T follicular helper cell (primary cell): Measurements from ENCODE around the gene HMCES.
"Not testable (repeated sequence)": the region's sequence is repeated elsewhere in the genome, so short reads cannot be mapped to it uniquely, and the experiment has no call there.

Experiments used
- DNase-seq: peaks from one replicate; pipeline ENCODE4 v3.0.0-alpha.2; 2020; ENCODE audit warnings: low read depth

HMCES gene

DNA sequence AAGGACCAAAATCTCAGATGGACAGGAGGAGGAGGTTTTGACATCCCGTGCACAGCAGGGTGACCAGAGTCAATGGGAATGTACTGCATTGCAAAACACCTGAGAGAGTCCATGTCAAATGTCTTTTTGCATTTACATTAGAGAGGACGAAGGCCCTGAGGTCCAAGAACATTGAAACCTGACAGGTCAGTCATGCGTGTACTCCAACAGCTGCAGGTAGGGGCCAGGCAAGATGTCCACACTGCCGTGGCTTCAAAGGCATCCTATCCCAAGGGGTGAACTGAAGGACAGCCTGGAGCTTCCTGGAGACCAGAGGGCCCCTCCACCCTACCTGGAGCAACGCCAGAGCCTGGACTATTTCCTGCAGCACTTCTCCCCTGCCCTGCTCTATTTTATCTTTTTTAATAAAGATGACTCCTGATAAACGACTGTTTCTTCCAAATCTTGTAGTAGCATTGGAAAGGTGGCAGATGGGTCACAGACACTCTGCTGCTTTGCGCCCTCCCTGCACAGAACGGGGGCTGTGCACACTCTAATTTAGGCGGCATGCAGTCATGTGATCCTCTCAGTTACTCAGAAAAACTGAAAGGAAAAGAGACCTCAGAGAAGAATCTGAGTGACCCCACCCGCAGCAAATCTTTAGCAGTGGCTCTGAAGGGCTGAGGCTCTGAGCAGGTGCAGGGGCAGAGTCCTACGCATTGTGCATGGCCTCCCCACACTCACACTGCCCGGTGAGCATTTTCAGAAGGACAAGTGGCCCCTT, 68.2 kb downstream of the HMCES start:
- no peak for DNase-seq

DNA sequence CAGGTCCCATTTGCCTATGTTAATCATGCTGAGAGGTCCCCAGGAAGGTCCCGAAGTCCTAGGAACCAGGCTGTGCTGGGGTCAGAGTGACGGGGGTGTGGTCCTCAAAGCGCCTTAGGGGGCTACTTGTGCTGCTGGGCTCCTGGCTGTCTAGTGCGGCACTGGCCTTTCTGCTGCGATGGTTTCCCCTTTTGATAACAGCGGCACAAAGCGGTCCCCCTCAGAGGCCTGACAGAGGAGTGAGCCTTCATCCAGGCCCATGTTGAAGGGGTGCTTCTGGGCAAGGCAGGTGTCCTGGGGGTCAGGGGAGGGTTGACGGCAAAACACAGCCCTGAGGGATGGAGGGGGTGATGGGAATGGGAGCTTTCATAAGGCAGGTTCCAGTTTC, 68.8 kb downstream of the HMCES start:
- no peak for DNase-seq

DNA sequence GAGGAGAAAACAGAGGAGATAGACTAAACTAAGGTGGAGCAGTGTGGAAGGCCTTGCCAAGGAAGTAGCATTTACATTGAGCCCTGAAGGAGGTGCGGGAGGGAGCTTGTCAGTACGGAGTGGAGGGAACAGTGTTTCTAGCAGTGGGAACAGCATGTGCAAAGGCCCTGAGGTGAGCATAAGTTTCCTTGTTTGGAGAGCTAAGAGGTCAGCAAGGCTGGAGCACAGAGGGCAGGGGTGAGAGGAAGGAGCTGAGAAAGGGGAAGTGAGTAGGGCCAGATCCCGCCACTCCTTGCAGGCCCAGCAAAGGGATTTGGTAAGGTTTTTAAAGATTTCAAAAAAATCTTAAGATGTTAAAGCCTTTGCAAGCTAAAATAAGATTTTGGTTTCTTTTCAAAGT, 70.1 kb downstream of the HMCES start:
- DNase-seq = no peak

DNA sequence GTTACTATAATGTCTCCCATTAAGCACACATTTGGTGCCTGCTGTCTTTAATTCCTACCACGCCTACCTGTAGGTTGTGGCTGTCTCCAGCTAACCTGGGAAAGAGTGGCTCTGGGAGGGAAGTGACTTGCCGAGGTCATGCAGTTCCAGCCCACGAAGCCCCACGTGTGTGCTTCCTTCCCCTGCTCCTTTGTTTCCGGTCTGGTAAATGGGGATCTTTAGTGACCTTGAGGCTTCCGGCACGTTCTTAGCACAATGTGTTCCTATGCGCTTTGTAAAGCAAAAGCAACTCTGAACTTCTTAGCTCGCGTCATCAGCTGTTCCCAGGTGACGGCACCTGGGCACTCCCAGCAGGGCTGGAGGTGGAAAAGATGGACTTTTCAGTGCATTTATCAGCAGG, 70.5 kb downstream of the HMCES start:
- not testable (repeated sequence) for DNase-seq

DNA sequence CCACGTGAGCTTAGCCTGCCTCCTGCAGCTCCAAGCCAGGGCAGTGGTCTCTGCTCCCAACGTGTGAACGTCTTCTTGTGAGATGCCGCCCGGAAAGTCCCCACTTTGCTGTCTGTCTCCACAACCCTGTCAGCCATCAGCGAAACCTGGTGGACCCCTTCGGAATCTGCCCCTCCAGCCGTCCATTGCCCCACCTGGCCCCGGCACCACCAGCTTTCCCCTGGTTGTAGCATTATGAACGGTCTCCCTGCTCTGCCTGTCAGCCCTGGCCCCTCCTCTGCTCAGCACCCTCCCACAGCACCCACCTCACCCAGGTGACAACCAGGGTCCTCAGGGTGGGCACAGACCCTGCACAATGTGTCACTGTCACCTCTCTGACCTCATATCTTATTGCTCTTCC, 71.1 kb downstream of the HMCES start:
- DNase-seq = no peak

DNA sequence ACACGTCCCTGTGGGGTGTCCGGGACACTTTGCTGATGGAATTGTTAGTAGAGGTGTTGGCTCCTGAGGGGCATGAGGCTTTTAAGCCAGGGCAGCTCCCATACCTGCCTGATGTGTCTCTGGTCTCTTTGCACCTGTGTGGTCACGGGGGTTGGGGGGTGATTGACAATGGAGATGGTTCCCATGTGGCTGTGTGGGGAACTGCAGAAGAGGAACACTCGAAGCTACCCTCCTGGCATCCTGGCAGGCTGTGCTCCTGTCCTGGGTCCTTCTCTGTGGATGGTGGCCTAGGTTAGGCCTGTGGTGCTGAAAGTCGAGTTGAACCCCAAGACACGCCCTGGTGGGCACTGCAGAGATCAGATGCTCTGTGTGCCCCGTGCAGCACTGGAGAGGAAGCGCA, 73.4 kb downstream of the HMCES start:
- no peak for DNase-seq

DNA sequence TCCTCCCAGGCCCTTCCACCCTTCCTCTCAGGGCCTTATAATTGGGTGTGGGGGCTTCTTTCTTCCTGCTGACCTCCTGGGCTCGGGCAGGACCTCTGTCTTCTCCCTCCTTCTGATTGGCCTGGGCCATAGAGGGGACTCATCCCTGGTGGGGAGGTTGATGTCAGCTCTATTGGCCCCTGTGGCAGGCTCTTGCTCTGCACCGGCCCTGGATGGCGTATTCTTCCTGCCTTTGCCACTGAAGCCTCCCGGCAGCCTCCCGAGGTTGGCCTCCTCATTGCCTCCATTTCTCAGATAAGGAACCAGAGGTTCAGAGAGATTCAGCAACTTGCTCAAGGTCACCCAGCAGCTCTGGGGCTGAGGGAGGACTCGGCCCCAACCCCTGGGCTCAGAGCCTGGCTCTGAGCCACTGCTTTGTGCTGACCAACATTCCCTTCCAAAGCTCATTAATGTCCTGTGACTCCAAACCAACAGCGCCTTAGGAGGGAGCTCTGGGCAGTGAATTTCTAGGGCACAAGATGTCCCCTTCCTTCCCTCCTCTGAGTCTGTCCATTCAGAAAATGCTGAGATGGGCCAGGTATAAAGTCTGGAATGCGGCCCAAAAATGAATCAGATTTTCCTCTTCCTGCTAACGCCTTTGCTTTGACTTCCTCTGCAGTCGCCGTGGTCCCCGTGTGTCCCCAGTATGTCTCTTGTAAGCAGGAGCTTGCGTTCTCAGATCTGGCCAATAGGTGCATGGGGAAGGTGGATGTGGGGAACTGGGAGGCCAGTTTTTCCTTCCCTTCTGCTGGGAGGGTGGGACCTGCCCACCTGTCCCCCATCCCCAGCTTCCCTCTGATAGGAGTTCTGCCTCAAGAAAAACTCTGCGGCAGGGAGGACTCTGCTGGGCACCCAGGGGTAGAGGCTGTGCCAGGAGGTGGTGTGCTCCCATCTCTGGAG, 74.2 kb downstream of the HMCES start:
- DNase-seq = no peak

DNA sequence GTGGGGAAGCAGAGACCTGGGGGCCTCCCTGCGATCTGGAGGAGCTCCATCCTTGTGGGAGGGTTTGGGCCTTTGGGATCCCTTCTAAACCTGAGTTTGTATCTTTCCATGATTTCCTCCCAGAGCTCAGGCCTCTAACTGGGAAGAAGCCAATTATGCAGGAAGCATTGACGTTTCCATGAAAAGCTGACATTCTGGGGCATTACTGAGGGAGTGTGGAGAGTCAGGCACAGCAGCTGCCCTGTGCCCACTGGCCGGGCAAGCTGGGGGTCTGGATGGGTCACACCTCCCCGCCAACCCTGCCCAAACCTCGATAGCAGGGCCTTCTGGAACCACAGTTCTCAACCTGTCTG, 74.9 kb downstream of the HMCES start:
- DNase-seq = no peak
